Smooth muscle cell (in vitro differentiated cells): Measurements from ENCODE around the gene JADE1. TPM values are rescaled to one million over a fixed set of nuclear protein-coding genes. Genes with fewer than 3 reads are reported as not detected.

Source experiments
- DNase-seq: peaks from one replicate; lab custom pipeline; 2025; ENCODE audit not compliant: unreplicated experiment; lab: John Stamatoyannopoulos, UW
- H2AFZ ChIP-seq: fragments of 200-600 bp; sonication (generic); 2 replicates; pipeline ENCODE4 v1.6.0; 2016; ENCODE audit warnings: antibody characterized with exemption, low read depth, mild to moderate bottlenecking
- H3F3A ChIP-seq: fragments of 200-600 bp; sonication (generic); 2 replicates; pipeline ENCODE4 v1.6.0; 2017; ENCODE audit warnings: antibody characterized with exemption, low read depth
- H3K27ac ChIP-seq: fragments of 200-600 bp; sonication (generic); 2 replicates; pipeline ENCODE4 v1.5.1; 2016; ENCODE audit warnings: low read depth, mild to moderate bottlenecking
- H3K27me3 ChIP-seq: fragments of 200-600 bp; sonication (generic); 2 replicates; pipeline ENCODE4 v1.6.1; 2016; ENCODE audit warnings: low read depth, mild to moderate bottlenecking
- H3K36me3 ChIP-seq: fragments of 200-600 bp; sonication (generic); 2 replicates; pipeline ENCODE4 v1.5.1; 2016; ENCODE audit warnings: low read depth
- H3K4me1 ChIP-seq: fragments of 200-600 bp; sonication (generic); 2 replicates; pipeline ENCODE4 v1.5.1; 2016; ENCODE audit warnings: low read depth
- H3K4me2 ChIP-seq: fragments of 200-600 bp; sonication (generic); 2 replicates; pipeline ENCODE4 v1.6.0; 2016; ENCODE audit warnings: mild to moderate bottlenecking
- H3K4me3 ChIP-seq: fragments of 200-600 bp; sonication (generic); 2 replicates; pipeline ENCODE4 v1.5.1; 2016; ENCODE audit warnings: mild to moderate bottlenecking
- H3K79me2 ChIP-seq: fragments of 200-600 bp; sonication (generic); 2 replicates; pipeline ENCODE4 v1.6.0; 2016; ENCODE audit warnings: low read depth, mild to moderate bottlenecking
- H3K9ac ChIP-seq: fragments of 200-600 bp; sonication (generic); 2 replicates; pipeline ENCODE4 v1.6.0; 2016; ENCODE audit warnings: low read depth
- H3K9me3 ChIP-seq: fragments of 200-600 bp; sonication (generic); replicated peaks from 2 replicates; pipeline ENCODE4 v1.5.1; 2016; ENCODE audit warnings: low read depth
- H4K20me1 ChIP-seq: fragments of 200-600 bp; sonication (generic); 2 replicates; pipeline ENCODE4 v1.6.0; 2016; ENCODE audit warnings: low read depth
- CTCF ChIP-seq: fragments of 200-600 bp; sonication (generic); IDR thresholded peaks from 2 replicates; pipeline ENCODE4 v1.5.1; 2017; ENCODE audit warnings: borderline replicate concordance, mild to moderate bottlenecking, antibody characterized with exemption; ENCODE audit not compliant: insufficient read depth, poor library complexity, severe bottlenecking
- WGBS: methylation state at CpG from one replicate; pipeline ENCODE4 v1.1.7; 2016; ENCODE audit warnings: low lambda C conversion rate; 5-methylcytosine and 5-hydroxymethylcytosine counted together
- polyA plus RNA-seq: library from polyadenylated mRNA; unstranded; fragments of >200 nt; fragmentation: Nextera tagmentation; extraction: Ambion mirVana; gene quantifications from 2 replicates; pipeline ENCODE4 v1.2.1, GENCODE V29; 2016
- total RNA-seq: library from RNA; depleted of rRNA; stranded (reverse); fragments of >200 nt; gene quantifications from 2 replicates; pipeline ENCODE4 v1.2.3, GENCODE V29; 2014

JADE1 gene
- total and polyA plus RNA-seq, 2 experiments from 2014 or later: 7.4 to 9.8 TPM

GRCh38 chr4:128830906-128831503, 21.5 kb downstream of the JADE1 start:
- no peak for DNase-seq
- Histone ChIP-seq H3K27ac (peak overlapping the region; percentile 24), H3K4me1 (peaks cover 17% of the 10 kb centered on the region), H3K4me3 (peak overlapping the region; percentile 25), H3F3A (peaks cover 6% of the 10 kb centered on the region), H3K9me3 (no peaks in the 10 kb centered on the region), H3K4me2 (peak overlapping the region; percentile 66), H3K9ac (no peak overlapping the region), H3K79me2 (peaks cover 77% of the 10 kb centered on the region), H2AFZ (no peak overlapping the region), H3K27me3 (no peaks in the 10 kb centered on the region), H3K36me3 (no peaks in the 10 kb centered on the region), H4K20me1 (no peaks in the 10 kb centered on the region)
- TF ChIP-seq CTCF: no peak
- WGBS: 53% methylated on average over 5 of the region's 5 CpGs

- Histone ChIP-seq H4K20me1 (no peaks in the 10 kb centered on the region), H3F3A (peaks cover 6% of the 10 kb centered on the region), H3K36me3 (no peaks in the 10 kb centered on the region), H3K4me3 (peak overlapping the region; percentile 25), H2AFZ (no peak overlapping the region), H3K4me2 (peak overlapping the region; percentile 66), H3K9me3 (no peaks in the 10 kb centered on the region), H3K9ac (no peak overlapping the region), H3K79me2 (peaks cover 71% of the 10 kb centered on the region), H3K4me1 (peaks cover 16% of the 10 kb centered on the region), H3K27ac (peak overlapping the region; percentile 24), H3K27me3 (no peaks in the 10 kb centered on the region)
- no peak for TF ChIP-seq CTCF
- 24% methylated on average over 8 of the region's 8 CpGs for WGBS
- DNase-seq: no peak
Observed at GRCh38 chr4:128831531-128832242, 22.2 kb downstream of the JADE1 start.

GRCh38 chr4:128832243-128832625, 22.7 kb downstream of the JADE1 start:
- Histone ChIP-seq H3K27me3 (no peaks in the 10 kb centered on the region), H3F3A (peaks cover 6% of the 10 kb centered on the region), H3K27ac (no peak overlapping the region), H3K36me3 (no peaks in the 10 kb centered on the region), H3K4me3 (no peak overlapping the region), H4K20me1 (no peaks in the 10 kb centered on the region), H3K79me2 (peaks cover 70% of the 10 kb centered on the region), H3K9ac (no peak overlapping the region), H3K4me2 (no peak overlapping the region), H3K9me3 (no peaks in the 10 kb centered on the region), H2AFZ (no peak overlapping the region), H3K4me1 (peaks cover 16% of the 10 kb centered on the region)
- DNase-seq: no peak
- 90% methylated on average over 2 of the region's 2 CpGs for WGBS
- TF ChIP-seq CTCF: no peak
